ENCODE results near the gene GDPGP1. TPM values are rescaled to one million over a fixed set of nuclear protein-coding genes. Genes with fewer than 3 reads are reported as not detected.

Gene GDPGP1
- total and polyA plus RNA-seq, 12 donors = 3.0 to 16.3 (median 13.0) TPM

DNA sequence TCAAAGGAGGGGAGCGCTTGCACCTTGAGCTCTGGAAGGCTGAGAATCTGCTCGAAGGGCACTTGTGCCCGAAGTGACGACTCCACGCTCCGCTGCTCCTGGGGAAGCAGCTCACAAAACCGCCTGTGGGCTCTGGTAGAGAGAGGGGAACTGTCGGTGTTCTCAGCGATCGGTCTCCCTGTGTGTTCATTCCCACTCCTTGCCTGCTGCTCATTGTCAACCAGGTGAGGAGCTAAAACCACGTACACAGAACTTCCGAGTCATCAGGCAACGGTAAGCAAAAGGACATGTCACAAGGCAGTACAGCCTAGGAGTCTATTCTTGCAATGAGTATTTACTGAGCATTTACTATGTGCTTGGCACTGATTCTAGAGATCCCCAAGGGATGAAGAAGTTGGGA, 1.8 kb upstream of the GDPGP1 start:
- 90 to 92% methylated on average over 13 of the region's 13 CpGs for WGBS, 2 donors
- H3K4me1 ChIP-seq = peaks cover 4 to 57% (median 47%) of the 10 kb centered on the region in 9 donors
- H3K4me3 ChIP-seq = peak overlapping the region in 4 of 10 donors; percentile 80 to 98 (median 96)

DNA sequence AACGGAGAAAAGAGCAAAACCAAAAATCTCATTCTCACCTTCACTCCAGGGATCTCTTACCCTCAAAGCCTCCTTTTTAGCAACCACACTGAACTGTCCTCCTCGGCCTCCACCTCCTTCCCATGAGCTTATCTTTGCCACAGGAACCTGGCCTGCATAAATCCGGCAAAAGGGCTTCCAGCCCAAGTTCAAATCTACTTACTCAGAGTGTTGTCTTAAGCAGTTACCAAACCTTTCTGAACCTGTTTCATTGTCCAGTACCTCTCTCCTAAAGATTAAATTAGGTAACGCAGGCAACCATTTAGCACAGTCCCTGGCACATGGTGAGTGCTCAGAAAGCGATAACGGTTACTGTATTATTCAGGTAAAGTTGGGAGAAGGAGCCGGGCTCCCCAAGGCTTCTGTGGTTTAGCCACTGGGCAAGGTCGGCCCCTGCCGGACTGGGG, 1.0 kb upstream of the GDPGP1 start:
- no peak for DNase-seq
- ATAC-seq = no peak
- H3K36me3 ChIP-seq = peaks cover 0 to 69% (median 16%) of the 10 kb centered on the region in 9 donors
- H3K9me3 ChIP-seq = no peaks in the 10 kb centered on the region
- intact Hi-C loops (cut with DNase I) = loop anchor here in 3 of 10 donors (2.0 to 5.0 kb wide), 3 partner anchors 34 to 131 kb away; partner anchors contain the start of genes NGRN (in 2 of the 3) and IDH2 (in 1 of the 3)
- peaks cover 4 to 57% (median 47%) of the 10 kb centered on the region in 9 donors for H3K4me1 ChIP-seq
- TF ChIP-seq, protein P1, sequence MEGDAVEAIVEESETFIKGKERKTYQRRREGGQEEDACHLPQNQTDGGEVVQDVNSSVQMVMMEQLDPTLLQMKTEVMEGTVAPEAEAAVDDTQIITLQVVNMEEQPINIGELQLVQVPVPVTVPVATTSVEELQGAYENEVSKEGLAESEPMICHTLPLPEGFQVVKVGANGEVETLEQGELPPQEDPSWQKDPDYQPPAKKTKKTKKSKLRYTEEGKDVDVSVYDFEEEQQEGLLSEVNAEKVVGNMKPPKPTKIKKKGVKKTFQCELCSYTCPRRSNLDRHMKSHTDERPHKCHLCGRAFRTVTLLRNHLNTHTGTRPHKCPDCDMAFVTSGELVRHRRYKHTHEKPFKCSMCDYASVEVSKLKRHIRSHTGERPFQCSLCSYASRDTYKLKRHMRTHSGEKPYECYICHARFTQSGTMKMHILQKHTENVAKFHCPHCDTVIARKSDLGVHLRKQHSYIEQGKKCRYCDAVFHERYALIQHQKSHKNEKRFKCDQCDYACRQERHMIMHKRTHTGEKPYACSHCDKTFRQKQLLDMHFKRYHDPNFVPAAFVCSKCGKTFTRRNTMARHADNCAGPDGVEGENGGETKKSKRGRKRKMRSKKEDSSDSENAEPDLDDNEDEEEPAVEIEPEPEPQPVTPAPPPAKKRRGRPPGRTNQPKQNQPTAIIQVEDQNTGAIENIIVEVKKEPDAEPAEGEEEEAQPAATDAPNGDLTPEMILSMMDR (IDR thresholded peaks at IDR 0.05) = peak in 4 of 9 donors; percentile 53 to 61 (median 56)
- H3K27ac ChIP-seq = peak overlapping the region; percentile 77 to 98 (median 91)
- 12 to 13% methylated on average over 9 of the region's 9 CpGs for WGBS, 2 donors
- H3K4me3 ChIP-seq = peak overlapping the region; percentile 63 to 100 (median 90)
- H3K27me3 ChIP-seq = no peaks in the 10 kb centered on the region

More for the DNA sequence above, 1.8 kb upstream of the GDPGP1 start:
- ATAC-seq (no peak), DNase-seq (no peak)
- Histone ChIP-seq H3K27me3 (no peaks in the 10 kb centered on the region), H3K27ac (peak overlapping the region in 4 of 10 donors; percentile 85 to 98 (median 90)), H3K9me3 (no peaks in the 10 kb centered on the region), H3K36me3 (peaks cover 0 to 69% (median 16%) of the 10 kb centered on the region in 9 donors)
- intact Hi-C loops (cut with DNase I) = loop anchor here in 3 of 10 donors (2.0 to 5.0 kb wide), 3 partner anchors 35 to 130 kb away; partner anchors contain the start of genes NGRN (in 2 of the 3) and IDH2 (in 1 of the 3)
- TF ChIP-seq, protein P1 (IDR thresholded peaks at IDR 0.05) = no peak

DNA sequence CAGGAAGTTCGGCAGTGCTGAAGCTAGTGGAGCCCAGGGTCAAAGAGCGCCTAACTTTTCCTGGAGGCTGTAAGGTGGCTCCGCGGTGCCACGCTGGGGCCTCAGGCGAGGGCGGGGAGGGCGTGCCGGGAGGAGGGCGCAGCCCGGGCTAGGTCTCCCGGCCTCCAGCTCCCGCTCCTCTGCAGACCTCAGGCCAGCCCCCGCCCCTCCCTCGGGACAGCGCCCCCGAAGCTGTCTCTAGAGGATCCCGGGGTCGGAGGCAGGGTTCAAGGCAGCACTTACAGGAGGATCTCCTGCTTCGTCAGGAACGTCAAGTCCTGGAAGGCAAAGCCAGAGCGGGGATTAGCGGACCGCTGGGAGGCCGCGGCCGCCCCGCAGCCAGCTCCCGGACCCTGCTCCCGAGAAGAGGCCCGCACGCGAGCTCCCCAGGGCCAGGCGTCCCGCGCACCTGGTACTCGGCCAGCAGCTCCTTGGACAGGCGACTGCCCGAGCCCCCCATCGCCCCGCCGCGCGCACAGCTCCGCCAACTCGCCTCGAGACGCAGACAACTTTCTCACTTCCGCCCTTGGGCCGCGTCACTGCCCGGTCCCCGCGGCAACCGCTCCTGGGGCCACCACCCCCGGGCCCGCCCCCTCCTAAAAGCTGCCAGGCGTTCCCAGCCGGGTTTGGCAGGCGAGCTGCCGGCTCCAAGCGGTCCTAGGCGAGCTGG, 468 bp upstream of the GDPGP1 start, which contains the start of gene CIB1:
TSS of gene CIB1 (minus strand) at position 555 of the 709 bp plus-strand sequence. CDS start at position 499, 56 bp downstream.
- Histone ChIP-seq H3K36me3 (peaks cover 0 to 69% (median 16%) of the 10 kb centered on the region in 9 donors), H3K4me1 (peaks cover 4 to 56% (median 47%) of the 10 kb centered on the region in 9 donors), H3K4me3 (peak within 1 kb of the TSS; percentile 63 to 100 (median 90)), H3K27me3 (no peaks in the 10 kb centered on the region), H3K27ac (peak within 1 kb of the TSS; percentile 77 to 98 (median 92)), H3K9me3 (no peaks in the 10 kb centered on the region)
- intact Hi-C loops (cut with DNase I) = loop anchor here in 3 of 10 donors (2.0 to 5.0 kb wide), 3 partner anchors 34 to 131 kb away; partner anchors contain the start of genes NGRN (in 2 of the 3) and IDH2 (in 1 of the 3)
- TF ChIP-seq, protein P1 (IDR thresholded peaks at IDR 0.05) = peak in 6 of 9 donors; percentile 11 to 45 (median 27)
- ATAC-seq (peak; percentile 92 to 98 (median 95)), DNase-seq (peak; percentile 97 to 98)
- WGBS, 2 donors = 0 to 1% methylated on average over 56 to 63 of the region's 63 CpGs

DNA sequence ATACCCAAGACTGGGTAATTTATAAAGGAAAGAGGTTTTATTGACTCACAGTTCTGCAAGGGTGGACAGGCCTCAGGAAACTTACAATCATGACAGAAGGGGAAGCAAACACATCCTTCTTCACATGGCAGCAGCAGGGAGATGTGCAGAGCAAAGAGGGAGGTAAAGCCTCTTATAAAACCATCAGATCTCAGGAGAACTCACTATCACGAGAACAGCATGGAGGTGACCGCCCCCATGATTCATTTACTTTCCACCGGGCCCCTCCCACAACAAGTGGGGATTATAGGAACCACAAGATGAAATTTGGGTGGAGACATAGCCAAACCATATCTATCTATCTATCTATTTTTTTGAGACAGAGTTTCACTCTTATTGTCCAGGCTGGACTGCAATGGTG, 5.4 kb downstream of the GDPGP1 start:
- TF ChIP-seq, protein P1 (IDR thresholded peaks at IDR 0.05) = no peak
- H3K27me3 ChIP-seq = no peaks in the 10 kb centered on the region
- ATAC-seq (no peak), DNase-seq (no peak)
- no peak overlapping the region for H3K4me3 ChIP-seq
- no peaks in the 10 kb centered on the region for H3K9me3 ChIP-seq
- intact Hi-C loops (cut with DNase I) = no loop called here
- peaks cover 0 to 78% (median 10%) of the 10 kb centered on the region in 9 donors for H3K36me3 ChIP-seq
- 87 to 92% methylated on average over 3 of the region's 3 CpGs for WGBS, 2 donors
- H3K27ac ChIP-seq = no peak overlapping the region
- H3K4me1 ChIP-seq = peaks cover 4 to 21% (median 14%) of the 10 kb centered on the region in 9 donors

Data from heart right ventricle (tissue), 16 donors.